ENCODE data around the gene AUTS2.

Gene AUTS2

GRCh38 chr7:69595415-69595814 is 2.9 kb upstream of the AUTS2 start:
- no peak for TF ChIP-seq CTCF (IDR thresholded peaks at IDR 0.05; ENCODE audit: low read depth, low read length)
- H3K4me3 ChIP-seq (ENCODE audit: low read depth, low read length), result no peak overlapping the region

- TF ChIP-seq CTCF (IDR thresholded peaks at IDR 0.05; ENCODE audit: low read depth, low read length), result no peak
- no peak overlapping the region for H3K4me3 ChIP-seq (ENCODE audit: low read depth, low read length)
Measured at GRCh38 chr7:69596056-69596455, 2.2 kb upstream of the AUTS2 start.

- no peak for TF ChIP-seq CTCF (IDR thresholded peaks at IDR 0.05; ENCODE audit: low read depth, low read length)
- peak overlapping the region; percentile 10; the same call in 1 of the 2 replicates for H3K4me3 ChIP-seq (ENCODE audit: low read depth, low read length)
Measured at GRCh38 chr7:69596723-69597277, 1.5 kb upstream of the AUTS2 start.

- no peak for TF ChIP-seq CTCF (IDR thresholded peaks at IDR 0.05; ENCODE audit: low read depth, low read length)
- peak overlapping the region; percentile 21 for H3K4me3 ChIP-seq (ENCODE audit: low read depth, low read length)
Measured at GRCh38 chr7:69597278-69598076, 798 bp upstream of the AUTS2 start.

GRCh38 chr7:69598487-69599285 is 411 bp downstream of the AUTS2 start:
- TF ChIP-seq CTCF (IDR thresholded peaks at IDR 0.05; ENCODE audit: low read depth, low read length), result no peak
- H3K4me3 ChIP-seq (ENCODE audit: low read depth, low read length), result peak overlapping the region; percentile 62

GRCh38 chr7:69599286-69599954 is 1.1 kb downstream of the AUTS2 start:
- no peak for TF ChIP-seq CTCF (IDR thresholded peaks at IDR 0.05; ENCODE audit: low read depth, low read length)

More at GRCh38 chr7:69599286-69599954, 1.1 kb downstream of the AUTS2 start:
- H3K4me3 ChIP-seq (ENCODE audit: low read depth, low read length), result peak overlapping the region; percentile 62
